Vagina (tissue), 2 donors: ENCODE measurements around the gene TLCD3B.

ENCODE experiments used
- CTCF ChIP-seq, 3 experiments: fragments of 450-650 bp in 2 of 3; fragments of 200-600 bp in 1 of 3; sonication (generic) in 1 of 3; IDR thresholded peaks; one replicate each; pipeline ENCODE4 v1.5.1; 2017 to 2019; ENCODE audit warnings: antibody characterized with exemption in 3 of 3, mild to moderate bottlenecking in 2 of 3, moderate library complexity in 2 of 3
- POLR2A ChIP-seq, 2 donors: fragments of 450-650 bp; IDR thresholded peaks; one replicate each; pipeline ENCODE4 v1.6.1; 2017; ENCODE audit warnings: antibody characterized with exemption in 2 of 2, mild to moderate bottlenecking in 2 of 2, moderate library complexity in 2 of 2
- POLR2AphosphoS5 ChIP-seq, 2 donors: sonication (generic); formaldehyde crosslinking; IDR thresholded peaks; one replicate each; pipeline ENCODE4 v1.9.0; 2017; ENCODE audit warnings: antibody characterized with exemption in 2 of 2, mild to moderate bottlenecking in 2 of 2, low read depth in 1 of 2; ENCODE audit not compliant: insufficient read depth in 1 of 2

GRCh38 chr16:29986231-29986630, 44.8 kb downstream of the TLCD3B start:
- TF ChIP-seq CTCF (IDR thresholded peaks at IDR 0.05), result no peak
- no peak for TF ChIP-seq POLR2A (IDR thresholded peaks at IDR 0.05)
- no peak for TF ChIP-seq POLR2AphosphoS5 (IDR thresholded peaks at IDR 0.05; ENCODE audit: insufficient read depth in 1 of 2, low read depth in 1 of 2)
